Measurements from ENCODE around the gene MRPL39.
"Not testable (repeated sequence)": the region's sequence is repeated elsewhere in the genome, so short reads cannot be mapped to it uniquely, and the experiment has no call there.

The MRPL39 gene

DNA sequence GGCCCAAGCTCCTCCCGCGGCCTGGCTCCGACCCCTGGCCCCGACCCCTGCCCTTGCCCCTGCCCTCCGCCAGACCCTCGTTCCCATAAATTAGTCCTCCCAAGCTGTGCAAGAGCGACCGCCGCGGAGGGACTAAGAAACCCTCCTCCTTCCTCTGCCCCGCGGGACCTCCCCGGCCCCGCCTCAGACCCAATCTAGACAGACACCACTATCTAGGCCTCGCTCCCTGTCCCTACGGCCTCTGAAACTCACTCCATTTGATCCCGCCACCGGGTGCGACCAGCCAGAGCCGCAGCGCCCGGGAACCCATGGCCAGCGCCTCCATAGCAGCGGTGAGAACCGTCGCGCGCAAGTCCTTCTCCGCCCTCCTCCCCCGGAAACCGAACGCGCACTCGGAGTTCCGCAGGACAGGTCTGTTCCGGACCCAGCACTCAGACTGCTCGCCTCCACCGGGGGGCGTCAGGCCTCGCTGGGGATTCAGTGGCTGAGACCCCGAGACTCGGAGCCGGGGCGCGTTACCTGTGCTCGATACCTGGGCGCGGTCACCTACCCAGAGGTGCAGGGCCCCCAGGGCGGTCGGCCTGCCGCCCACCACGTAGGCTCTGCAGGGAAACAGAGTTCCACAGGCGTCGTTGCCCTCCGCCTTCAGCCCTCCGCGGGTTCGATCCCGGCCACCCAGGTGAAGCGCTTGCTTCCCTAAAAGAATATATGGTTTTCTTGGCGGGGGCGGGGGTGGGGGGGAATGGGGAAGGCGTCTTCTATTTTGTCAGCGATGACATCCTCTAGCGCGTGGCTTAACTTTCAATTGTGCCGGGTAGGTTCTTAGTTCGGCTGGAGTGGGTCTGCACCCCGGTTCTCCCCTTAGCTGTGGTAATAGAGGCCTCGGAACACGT, at the start of gene MRPL39:
TSS of gene MRPL39 (minus strand) at position 331 of the 893 bp plus-strand sequence. CDS start at position 325, 6 bp downstream.
- DNase-seq (ENCODE audit: low spot score), result peak; percentile 83

DNA sequence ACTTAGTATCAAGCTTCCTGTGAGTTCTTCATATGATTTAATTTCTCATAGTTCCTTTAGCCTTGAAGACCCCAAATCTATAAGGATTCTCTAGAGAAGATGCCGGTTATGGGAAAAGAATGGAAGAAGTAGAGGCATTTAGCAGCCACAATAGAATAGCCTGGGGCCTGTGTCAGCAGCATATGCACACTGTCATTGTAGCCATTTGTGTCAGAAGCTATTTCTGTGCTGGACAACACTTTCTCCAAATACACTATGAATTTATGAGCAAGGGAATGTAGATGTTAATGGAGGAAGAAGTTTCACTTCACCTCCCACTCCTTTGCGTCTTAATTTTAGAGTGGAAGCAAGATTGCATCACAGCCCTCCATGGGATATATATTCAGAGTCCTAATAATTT, 49.1 kb upstream of the MRPL39 start:
- DNase-seq (ENCODE audit: low spot score), result no peak

DNA sequence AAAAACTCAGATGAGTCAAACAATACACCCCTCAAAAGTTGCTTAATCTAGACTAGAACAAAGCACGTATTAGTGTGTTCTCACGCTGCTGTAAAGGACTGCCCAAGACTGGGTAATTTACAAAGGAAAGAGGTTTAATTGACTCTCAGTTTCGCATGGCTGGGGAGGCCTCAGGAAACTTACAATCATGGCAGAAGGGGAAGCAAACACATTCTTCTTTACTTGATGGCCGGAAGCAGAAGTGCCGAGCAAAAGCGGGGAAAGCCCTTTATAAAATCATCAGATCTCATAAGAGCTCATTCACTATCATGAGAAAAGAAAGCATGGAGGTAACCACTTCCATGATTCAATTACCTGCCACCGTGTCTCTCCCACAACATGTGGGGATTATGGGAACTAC, 41.9 kb upstream of the MRPL39 start:
- DNase-seq (ENCODE audit: low spot score), result no peak

- DNase-seq (ENCODE audit: low spot score), result no peak
These were observed 40.4 kb upstream of the MRPL39 start for GRCh38 chr21:25647647-25648046.

- no peak for DNase-seq (ENCODE audit: low spot score)
These were observed 39.2 kb upstream of the MRPL39 start for GRCh38 chr21:25646474-25646873.

- no peak for DNase-seq (ENCODE audit: low spot score)
These were observed 36.2 kb upstream of the MRPL39 start for GRCh38 chr21:25643486-25643885.

- DNase-seq (ENCODE audit: low spot score), result no peak
These were observed 33.6 kb upstream of the MRPL39 start for GRCh38 chr21:25640943-25641292.

DNA sequence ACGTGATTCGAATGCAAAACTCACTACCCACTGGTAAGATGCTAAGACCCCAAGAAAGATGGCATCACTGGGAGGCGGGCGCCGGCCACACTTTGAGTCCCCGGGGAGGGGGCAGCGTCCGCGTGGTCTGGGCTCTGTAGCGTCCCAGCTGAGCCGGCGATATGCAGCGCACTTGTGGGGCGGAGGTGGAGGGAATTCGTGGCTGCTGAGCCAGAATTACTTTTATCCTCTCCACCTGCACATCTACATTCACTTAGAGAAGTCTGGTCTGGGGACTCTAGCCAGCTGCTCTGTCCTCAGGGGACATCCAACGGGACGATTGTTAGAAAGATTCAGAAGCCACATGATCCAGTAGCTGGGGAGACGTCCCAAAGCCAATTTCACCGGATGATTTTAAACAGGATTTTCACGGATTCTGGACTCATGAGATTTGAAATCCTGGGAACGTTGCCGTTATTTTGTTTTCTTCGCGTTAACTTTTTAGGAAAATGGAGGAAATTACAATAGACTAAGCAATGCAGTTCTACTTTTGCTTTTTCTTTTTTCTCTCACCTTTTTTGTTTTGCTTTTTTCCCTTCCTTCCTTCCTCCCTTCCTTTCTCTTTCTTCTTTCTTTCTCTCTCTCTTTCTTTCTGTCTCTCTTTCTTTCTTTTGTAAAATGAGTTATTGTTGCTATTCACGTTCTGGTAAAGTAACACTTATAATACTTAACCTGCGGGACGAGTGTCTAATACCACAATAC, 33.1 kb upstream of the MRPL39 start:
- no peak for DNase-seq (ENCODE audit: low spot score)

DNA sequence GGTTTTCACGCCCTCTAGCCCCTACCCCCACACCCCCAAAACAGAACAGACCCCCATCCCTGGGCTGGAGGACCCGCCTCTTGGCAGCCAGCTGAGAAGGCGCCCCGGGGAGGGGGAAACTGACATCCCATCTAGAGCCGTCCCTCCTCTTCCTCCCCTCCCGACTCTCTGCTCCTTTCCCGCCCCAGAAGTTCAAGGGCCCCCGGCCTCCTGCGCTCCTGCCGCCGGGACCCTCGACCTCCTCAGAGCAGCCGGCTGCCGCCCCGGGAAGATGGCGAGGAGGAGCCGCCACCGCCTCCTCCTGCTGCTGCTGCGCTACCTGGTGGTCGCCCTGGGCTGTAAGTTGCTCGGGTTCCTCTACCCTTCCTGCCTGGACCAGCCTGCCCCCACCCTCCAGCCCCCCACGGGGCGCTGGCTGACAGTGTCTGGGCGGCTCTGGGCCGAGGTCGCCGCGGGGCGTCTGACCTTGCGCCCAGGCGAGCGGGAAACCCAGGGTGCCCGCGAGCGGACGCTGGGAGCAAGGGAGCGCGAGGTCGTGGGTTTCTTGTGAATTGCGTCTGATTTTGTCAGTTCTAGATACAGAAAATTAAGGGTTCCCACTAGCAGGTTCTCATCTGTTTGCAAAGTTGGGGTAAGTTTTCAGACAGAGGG, 32.4 kb upstream of the MRPL39 start:
- DNase-seq (ENCODE audit: low spot score), result peak; percentile 26

DNA sequence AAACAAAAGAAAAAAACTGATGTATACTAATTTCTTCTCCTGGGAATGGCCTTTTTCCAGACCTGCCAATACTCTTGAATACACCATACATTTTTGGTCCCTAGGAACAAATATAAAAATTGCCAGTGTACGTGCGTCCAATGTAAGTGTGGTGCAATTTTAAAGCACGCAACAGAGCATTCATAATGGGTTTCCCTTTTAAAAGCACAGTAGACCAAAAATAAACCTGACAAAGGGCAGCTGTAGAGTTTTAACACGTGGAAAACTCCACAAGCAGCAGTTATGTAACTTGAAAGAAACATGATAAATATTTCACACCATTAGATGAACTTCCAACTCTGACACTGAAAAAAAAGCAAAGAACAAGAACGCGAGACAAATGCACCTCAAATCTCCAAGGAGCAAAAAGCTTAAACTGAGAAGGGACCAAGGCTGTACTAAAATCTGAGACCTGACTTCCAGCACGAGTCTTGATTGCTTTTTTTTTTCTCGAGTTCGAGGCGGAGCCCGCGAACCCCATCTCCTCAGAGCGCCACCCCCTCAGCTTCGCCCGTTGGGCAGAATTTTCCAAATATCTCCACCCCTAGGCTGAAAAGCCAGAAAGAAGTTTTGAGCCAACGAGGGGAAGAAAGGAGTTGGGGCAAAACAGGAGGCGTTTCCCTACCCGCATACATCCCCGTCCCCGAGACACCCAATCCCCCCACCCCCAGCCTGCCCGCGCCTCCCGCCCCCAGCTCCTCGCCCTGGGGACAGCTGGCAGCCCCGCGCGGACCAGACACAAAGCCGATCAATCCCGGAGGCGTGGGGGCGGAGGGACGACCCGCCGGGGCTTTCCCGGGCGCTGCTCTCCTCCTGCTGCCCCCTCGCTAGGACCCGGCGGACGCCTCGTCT, 31.6 kb upstream of the MRPL39 start, which contains the start of gene JAM2:
TSS of gene JAM2 (plus strand) at position 599 of the 891 bp plus-strand sequence. CDS start 564 bp downstream, outside the sequence.
- DNase-seq (ENCODE audit: low spot score), result peak; percentile 2

DNA sequence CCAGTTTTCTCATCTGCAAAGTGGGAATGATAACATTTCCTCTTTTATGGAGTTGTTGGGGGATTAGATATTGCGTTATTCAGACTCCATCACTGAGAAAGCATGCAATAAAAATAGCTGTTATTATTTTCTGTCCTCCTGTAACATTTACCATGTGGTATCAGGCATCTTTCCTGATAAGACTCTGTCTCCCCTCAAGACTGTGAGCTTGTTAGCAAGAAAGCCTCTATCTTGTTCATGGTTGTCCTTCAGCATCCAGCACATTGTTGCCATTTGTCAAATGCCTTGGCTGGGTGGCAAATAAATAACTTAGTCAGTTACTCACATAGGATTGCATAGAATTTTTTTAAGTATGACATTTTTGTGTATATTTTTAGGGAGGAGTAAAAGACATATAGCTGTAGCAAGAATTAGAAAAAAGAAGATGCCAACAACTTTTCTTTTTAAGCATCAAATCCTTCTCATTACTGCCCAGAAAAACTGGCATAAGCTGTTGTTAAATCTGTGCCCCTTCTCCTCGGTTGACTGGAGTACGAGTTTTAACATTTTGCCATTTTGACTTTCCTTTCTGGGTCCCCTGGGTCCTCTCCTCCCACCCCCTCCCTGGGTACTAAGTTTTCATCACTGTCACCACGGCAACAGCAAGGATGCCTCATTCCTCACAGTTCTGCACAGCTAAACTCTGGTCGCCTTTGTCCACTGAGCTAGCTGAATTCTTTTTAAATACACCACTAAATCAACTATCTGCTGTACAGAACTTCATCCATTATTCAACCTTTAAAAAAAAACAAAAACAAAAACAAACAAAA, 30.8 kb upstream of the MRPL39 start:
- no peak for DNase-seq (ENCODE audit: low spot score)

DNA sequence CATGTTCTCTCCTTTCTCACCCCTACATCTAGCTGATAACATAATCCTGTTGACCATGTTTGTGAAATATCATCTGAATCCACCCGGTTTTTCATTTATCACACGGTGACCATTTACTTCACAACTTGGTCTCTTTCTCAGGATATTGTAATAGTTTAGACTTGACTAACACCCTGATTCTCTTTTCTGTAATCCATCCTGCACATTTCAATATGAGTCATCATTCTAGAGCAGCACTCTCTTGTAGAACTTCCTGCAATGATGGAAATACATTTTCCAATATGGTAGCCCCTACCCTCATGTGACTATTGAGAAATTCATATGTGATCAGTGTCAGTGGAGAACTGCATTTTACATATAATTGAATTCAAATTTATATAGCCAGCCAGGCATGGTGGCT, 29.4 kb upstream of the MRPL39 start:
- no peak for DNase-seq (ENCODE audit: low spot score)

DNA sequence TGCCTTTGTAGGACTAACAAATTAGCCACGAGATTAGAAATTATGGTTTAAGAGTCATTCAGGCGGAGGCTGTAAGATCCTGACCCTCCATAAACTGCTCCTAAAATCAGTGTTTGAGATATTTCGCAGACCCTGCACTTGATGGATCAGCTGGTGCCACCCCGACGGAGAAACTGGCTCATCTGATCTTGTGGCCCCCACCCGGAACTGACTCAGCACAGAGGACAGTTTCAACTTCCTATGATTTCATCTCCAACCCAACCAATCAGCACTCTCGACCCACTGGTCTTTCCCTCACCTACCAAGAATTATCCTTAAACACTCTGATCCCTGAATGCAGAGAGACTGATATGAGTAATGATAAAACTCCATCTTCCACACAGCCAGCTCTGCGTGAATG, 28.0 kb upstream of the MRPL39 start:
- no peak for DNase-seq (ENCODE audit: low spot score)

DNA sequence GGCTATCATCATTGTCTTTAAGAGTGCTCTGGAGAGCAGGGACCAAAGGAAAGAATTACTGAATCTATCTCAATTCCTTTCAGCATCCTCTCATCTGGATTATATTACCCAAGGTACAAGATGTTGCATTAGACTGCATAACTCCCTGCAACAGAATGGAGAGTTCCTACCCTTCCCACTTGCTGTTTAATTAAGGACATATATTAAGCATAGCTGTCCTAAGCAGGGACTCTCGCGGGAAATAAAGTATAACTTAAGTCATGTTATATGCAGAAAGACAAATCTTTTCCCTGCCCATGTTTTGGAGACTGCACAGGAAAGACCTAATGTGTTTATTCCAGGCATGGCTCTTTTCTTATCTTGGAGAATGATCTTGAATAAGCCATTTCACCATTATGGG, 25.0 kb upstream of the MRPL39 start:
- no peak for DNase-seq (ENCODE audit: low spot score)

- no peak for DNase-seq (ENCODE audit: low spot score)
These were observed 19.5 kb upstream of the MRPL39 start for GRCh38 chr21:25626757-25627156.

GRCh38 chr21:25625776-25626555, 18.7 kb upstream of the MRPL39 start:
- not testable (repeated sequence) for DNase-seq (ENCODE audit: low spot score)

- no peak for DNase-seq (ENCODE audit: low spot score)
These were observed 17.8 kb upstream of the MRPL39 start for GRCh38 chr21:25625036-25625435.

DNA sequence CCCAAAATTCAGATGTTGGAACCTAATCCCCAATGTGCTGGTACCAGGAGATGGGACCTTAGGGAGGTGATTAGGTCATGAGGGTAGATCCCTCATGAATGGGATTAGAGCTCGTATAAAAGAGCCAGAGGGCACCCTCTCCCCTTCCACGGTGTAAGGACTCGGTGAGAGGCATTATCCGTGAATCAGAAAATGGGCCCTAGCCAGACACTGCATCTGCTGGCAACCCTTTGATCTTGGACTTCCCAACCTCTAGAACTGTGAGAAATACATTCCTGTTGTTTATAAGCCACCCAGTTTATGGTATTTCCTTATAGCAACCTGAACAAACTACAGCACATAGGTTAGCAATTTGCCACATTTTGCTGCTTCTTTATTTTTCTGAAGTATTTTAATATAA, 17.2 kb upstream of the MRPL39 start:
- DNase-seq (ENCODE audit: low spot score), result no peak

DNA sequence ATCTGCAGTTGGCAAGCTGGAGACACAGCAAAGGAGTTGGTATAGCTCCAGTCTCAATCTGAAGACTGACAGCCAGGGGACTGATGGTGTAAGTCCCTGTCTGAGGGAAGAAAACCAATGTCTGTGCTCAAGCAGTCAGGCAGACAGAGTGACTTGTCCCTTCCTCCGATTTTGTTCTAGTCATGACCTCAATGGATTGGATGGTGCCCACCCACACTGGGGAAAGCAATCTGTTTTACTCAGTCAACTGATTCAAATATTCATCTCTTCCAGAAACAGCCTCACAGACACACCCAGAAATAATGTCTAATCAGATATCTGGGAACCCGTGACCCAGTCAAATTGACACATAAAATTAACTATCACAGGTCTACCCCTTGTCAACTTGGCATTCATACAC, 11.9 kb upstream of the MRPL39 start:
- DNase-seq (ENCODE audit: low spot score), result no peak

DNA sequence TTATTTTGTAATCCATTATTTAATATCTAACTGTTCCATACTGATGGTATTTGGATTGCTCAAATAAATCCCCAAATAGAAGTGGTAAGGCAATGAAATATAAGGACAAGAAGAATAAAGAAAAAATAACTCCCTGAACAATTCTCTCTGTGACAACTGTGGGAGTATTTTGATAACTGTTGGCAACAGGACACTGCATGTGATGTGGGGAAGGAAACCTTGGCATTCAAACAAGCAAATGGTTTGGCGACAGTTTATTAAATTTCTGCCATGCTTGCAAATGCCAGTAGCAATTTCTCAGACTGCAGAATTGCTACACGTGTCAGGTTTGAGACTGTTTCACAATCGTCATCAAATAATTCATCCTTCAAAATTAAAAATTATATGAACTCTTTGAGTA, 8.6 kb upstream of the MRPL39 start:
- DNase-seq (ENCODE audit: low spot score), result no peak
